Measurements from ENCODE around the gene KCNK13.

Gene KCNK13

DNA sequence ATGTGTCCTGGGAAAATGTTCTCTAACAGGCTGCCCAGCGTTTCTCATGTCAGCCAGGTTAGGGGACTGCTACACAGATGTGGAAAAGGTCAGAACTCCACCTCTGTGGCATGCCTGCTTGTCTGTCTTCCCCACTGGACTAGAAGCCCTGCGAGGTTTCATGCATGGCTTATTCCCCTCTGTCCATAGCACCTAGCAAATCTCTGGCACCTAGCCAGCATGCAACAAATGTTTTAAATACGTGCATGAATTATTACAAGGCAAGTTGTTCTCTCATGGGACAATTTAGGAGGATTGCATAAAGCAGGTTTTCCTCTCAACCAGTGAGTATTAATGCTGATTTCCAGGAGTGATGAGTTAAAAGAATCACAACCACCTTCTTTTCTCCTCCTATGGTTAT, 21.4 kb upstream of the KCNK13 start:
- no peak overlapping the region for H3K27ac ChIP-seq (ENCODE audit: low read depth, low read length)
- H4K20me1 ChIP-seq (ENCODE audit: control insufficient read depth, insufficient read depth, low read depth, low read length): no peaks in the 10 kb centered on the region; the same call in 1 of the 2 replicates
- H3K9me3 ChIP-seq (ENCODE audit: control insufficient read depth, insufficient read depth, low read length): no peaks in the 10 kb centered on the region
- no peak overlapping the region for H3K4me3 ChIP-seq (ENCODE audit: low read length)
- no peaks in the 10 kb centered on the region for H3F3A ChIP-seq (ENCODE audit: control insufficient read depth, insufficient read depth)
- peaks cover 39% of the 10 kb centered on the region for H3K36me3 ChIP-seq (ENCODE audit: control insufficient read depth, low read length)
- no peaks in the 10 kb centered on the region for H3K9me2 ChIP-seq (replicated peaks; ENCODE audit: control insufficient read depth, low read length)
- H3K27me3 ChIP-seq (ENCODE audit: control insufficient read depth, low read length): no peaks in the 10 kb centered on the region
- no peaks in the 10 kb centered on the region for H3K4me1 ChIP-seq (ENCODE audit: control insufficient read depth, low read length)
- no peaks in the 10 kb centered on the region for H3K79me2 ChIP-seq (ENCODE audit: control insufficient read depth, low read length)
- no peak overlapping the region for H3K4me2 ChIP-seq (ENCODE audit: low read length)
- TF ChIP-seq, protein P1, sequence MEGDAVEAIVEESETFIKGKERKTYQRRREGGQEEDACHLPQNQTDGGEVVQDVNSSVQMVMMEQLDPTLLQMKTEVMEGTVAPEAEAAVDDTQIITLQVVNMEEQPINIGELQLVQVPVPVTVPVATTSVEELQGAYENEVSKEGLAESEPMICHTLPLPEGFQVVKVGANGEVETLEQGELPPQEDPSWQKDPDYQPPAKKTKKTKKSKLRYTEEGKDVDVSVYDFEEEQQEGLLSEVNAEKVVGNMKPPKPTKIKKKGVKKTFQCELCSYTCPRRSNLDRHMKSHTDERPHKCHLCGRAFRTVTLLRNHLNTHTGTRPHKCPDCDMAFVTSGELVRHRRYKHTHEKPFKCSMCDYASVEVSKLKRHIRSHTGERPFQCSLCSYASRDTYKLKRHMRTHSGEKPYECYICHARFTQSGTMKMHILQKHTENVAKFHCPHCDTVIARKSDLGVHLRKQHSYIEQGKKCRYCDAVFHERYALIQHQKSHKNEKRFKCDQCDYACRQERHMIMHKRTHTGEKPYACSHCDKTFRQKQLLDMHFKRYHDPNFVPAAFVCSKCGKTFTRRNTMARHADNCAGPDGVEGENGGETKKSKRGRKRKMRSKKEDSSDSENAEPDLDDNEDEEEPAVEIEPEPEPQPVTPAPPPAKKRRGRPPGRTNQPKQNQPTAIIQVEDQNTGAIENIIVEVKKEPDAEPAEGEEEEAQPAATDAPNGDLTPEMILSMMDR (IDR thresholded peaks at IDR 0.05; ENCODE audit: low read depth, low read length, poor library complexity, severe bottlenecking): no peak
- no peak for TF ChIP-seq EZH2phosphoT487 (IDR thresholded peaks at IDR 0.05; ENCODE audit: borderline replicate concordance, low read length)

DNA sequence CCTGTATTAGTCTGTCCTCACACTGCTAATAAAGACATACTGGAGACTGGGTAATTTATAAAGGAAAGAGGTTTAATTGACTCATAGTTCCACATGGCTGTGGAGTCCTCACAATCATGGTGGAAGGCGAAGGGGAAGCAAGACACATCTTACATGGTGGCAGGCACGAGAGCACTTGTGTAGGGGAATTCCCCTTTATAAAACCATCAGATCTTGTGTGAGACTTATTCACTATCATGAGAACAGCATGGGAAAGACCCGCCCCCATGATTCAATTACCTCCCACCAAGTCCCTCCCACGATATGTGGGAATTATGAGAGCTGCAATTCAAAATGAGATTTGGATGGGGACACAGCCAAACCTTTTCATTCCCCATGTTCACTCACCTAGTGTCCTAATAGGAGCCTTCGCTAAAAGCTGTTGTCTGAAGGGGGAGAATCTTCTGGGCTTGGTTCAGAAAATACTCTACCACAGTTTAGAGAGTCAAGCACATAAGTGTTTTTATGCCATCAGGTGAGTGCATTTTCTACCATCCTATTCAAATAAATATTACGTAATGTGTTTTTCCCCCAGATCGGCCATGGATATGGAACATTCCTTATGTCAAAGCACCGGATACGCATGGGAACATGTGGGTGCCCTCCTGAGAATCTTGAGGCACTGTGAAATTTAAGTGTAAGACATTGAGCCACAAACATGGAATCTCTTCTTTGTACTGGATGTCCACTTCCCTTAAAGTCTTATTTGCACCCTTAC, 19.1 kb upstream of the KCNK13 start:
- Histone ChIP-seq H3F3A (ENCODE audit: control insufficient read depth, insufficient read depth) (no peaks in the 10 kb centered on the region), H3K4me2 (ENCODE audit: low read length) (no peak overlapping the region), H3K9me2 (replicated peaks; ENCODE audit: control insufficient read depth, low read length) (no peaks in the 10 kb centered on the region), H3K4me3 (ENCODE audit: low read length) (no peak overlapping the region), H4K20me1 (ENCODE audit: control insufficient read depth, insufficient read depth, low read depth, low read length) (no peaks in the 10 kb centered on the region; the same call in 1 of the 2 replicates), H3K4me1 (ENCODE audit: control insufficient read depth, low read length) (no peaks in the 10 kb centered on the region), H3K27ac (ENCODE audit: low read depth, low read length) (no peak overlapping the region), H3K36me3 (ENCODE audit: control insufficient read depth, low read length) (peaks cover 24% of the 10 kb centered on the region), H3K9me3 (ENCODE audit: control insufficient read depth, insufficient read depth, low read length) (no peaks in the 10 kb centered on the region), H3K27me3 (ENCODE audit: control insufficient read depth, low read length) (no peaks in the 10 kb centered on the region), H3K79me2 (ENCODE audit: control insufficient read depth, low read length) (no peaks in the 10 kb centered on the region)
- TF ChIP-seq EZH2phosphoT487 (IDR thresholded peaks at IDR 0.05; ENCODE audit: borderline replicate concordance, low read length): no peak
- TF ChIP-seq, protein P1 (IDR thresholded peaks at IDR 0.05; ENCODE audit: low read depth, low read length, poor library complexity, severe bottlenecking): no peak

DNA sequence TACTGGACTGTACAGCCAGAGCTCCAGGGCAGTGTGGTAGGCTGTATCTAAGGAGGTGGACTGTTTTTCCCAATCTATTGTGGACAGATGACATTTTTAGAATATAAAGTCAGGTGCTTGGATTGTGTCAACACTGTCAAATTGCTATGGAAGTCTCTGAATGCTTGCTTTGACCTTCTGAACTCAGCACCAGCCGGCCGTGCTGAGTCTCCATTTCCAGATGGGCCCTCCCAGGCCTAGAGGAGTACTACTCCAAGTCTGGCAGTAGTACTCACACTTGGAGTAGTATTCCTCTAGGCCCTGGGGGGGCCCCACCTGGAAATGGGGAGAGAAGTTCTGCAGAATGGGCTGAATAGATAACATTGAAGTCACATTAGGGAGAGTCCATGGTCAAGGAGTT, 16.2 kb upstream of the KCNK13 start:
- Histone ChIP-seq H3K9me2 (replicated peaks; ENCODE audit: control insufficient read depth, low read length) (no peaks in the 10 kb centered on the region), H3K79me2 (ENCODE audit: control insufficient read depth, low read length) (no peaks in the 10 kb centered on the region), H3K36me3 (ENCODE audit: control insufficient read depth, low read length) (peaks cover 9% of the 10 kb centered on the region; the same call in 1 of the 2 replicates), H3K27ac (ENCODE audit: low read depth, low read length) (no peak overlapping the region), H4K20me1 (ENCODE audit: control insufficient read depth, insufficient read depth, low read depth, low read length) (no peaks in the 10 kb centered on the region), H3K4me2 (ENCODE audit: low read length) (no peak overlapping the region), H3K4me3 (ENCODE audit: low read length) (no peak overlapping the region), H3K27me3 (ENCODE audit: control insufficient read depth, low read length) (no peaks in the 10 kb centered on the region), H3F3A (ENCODE audit: control insufficient read depth, insufficient read depth) (no peaks in the 10 kb centered on the region), H3K9me3 (ENCODE audit: control insufficient read depth, insufficient read depth, low read length) (no peaks in the 10 kb centered on the region), H3K4me1 (ENCODE audit: control insufficient read depth, low read length) (no peaks in the 10 kb centered on the region)
- TF ChIP-seq, protein P1 (IDR thresholded peaks at IDR 0.05; ENCODE audit: low read depth, low read length, poor library complexity, severe bottlenecking): no peak
- no peak for TF ChIP-seq EZH2phosphoT487 (IDR thresholded peaks at IDR 0.05; ENCODE audit: borderline replicate concordance, low read length)
